HepG2 (cell line): ENCODE measurements around the gene EMCN. TPM values are rescaled to one million over a fixed set of nuclear protein-coding genes. Genes with fewer than 3 reads are reported as not detected.

Experiments used
- ATAC-seq: fragments of 200-7000 bp; cut with Tn5 transposase; 3 replicates; pipeline ENCODE4 v1.9.1; 2020; ENCODE audit warnings: mild to moderate bottlenecking, moderate library complexity
- BruUV-seq: library from RNA; stranded (reverse); fragments of 400-500 nt; replicated peaks from 2 replicates; lab custom pipeline; 2021; lab: Mats Ljungman, UMichigan
- CTCF ChIA-PET: fragments of 300-600 bp; formaldehyde crosslinking; extraction: SDS; loops from one replicate; lab custom pipeline; 2021; ENCODE audit warnings: low total read pairs, inconsistent platforms, low intra/inter-chr PET ratio; lab: Yijun Ruan, JAX
- POLR2A ChIA-PET: fragments of 350-600 bp; sonication (Branson Sonifier 250); formaldehyde crosslinking; loops from one replicate; lab custom pipeline; 2020; ENCODE audit warnings: antibody characterized with exemption, inconsistent platforms; lab: Yijun Ruan, JAX
- DNase-seq: peaks from one replicate; pipeline ENCODE4 v3.0.0-alpha.2; 2015; ENCODE audit warnings: low spot score
- FAIRE-seq: peaks from 3 replicates; lab custom pipeline; 2011; peaks lifted over from hg19 to GRCh38; lab: Jason Lieb, UNC
- H2AFZ ChIP-seq: one replicate; pipeline ENCODE4 v1.6.1; 2011; ENCODE audit warnings: low read length, inconsistent platforms
- H3K27ac ChIP-seq: fragments of 300-600 bp; 3 replicates; pipeline ENCODE4 v1.8.0; 2011; ENCODE audit warnings: mixed run types, mild to moderate bottlenecking, mixed read lengths, low read length, inconsistent platforms; ENCODE audit not compliant: insufficient read depth; ENCODE audit errors: extremely low read length
- H3K27me3 ChIP-seq, 2 experiments: fragments of 200-600 bp in 1 of 2; 2 replicates in 1 of 2; 3 replicates in 1 of 2; pipeline versions ENCODE4 v1.6.0 to v1.8.0; 2011; ENCODE audit warnings: low read length in 2 of 2, mild to moderate bottlenecking in 2 of 2, moderate library complexity in 2 of 2, inconsistent platforms in 1 of 2; ENCODE audit not compliant: insufficient read depth in 2 of 2, control insufficient read depth in 1 of 2
- H3K36me3 ChIP-seq, 2 experiments: fragments of 200-600 bp in 1 of 2; replicated peaks in 1 of 2; 2 replicates in 1 of 2; 3 replicates in 1 of 2; pipeline versions ENCODE4 v1.5.1 to v1.8.0; 2011; ENCODE audit warnings: low read length in 2 of 2, inconsistent platforms in 1 of 2; ENCODE audit not compliant: insufficient read depth in 2 of 2, control insufficient read depth in 1 of 2
- H3K4me1 ChIP-seq: 2 replicates; pipeline ENCODE4 v1.5.1; 2012; ENCODE audit warnings: low read length, inconsistent platforms; ENCODE audit not compliant: insufficient read depth
- H3K4me2 ChIP-seq: 2 replicates; pipeline ENCODE4 v1.6.0; 2011; ENCODE audit warnings: low read depth, low read length, inconsistent platforms
- H3K4me3 ChIP-seq, 3 experiments: fragments of 200-600 bp in 1 of 3; sonication (generic), shearing (Covaris generic) in 1 of 3; replicated peaks in 1 of 3; 2 replicates each; pipeline ENCODE4 v1.5.1; 2011 to 2016; ENCODE audit warnings: low read length in 3 of 3, inconsistent platforms in 2 of 3, low read depth in 2 of 3, mild to moderate bottlenecking in 2 of 3, control low read depth in 1 of 3, mixed read lengths in 1 of 3; ENCODE audit not compliant: insufficient read depth in 1 of 3
- H3K79me2 ChIP-seq: one replicate; pipeline ENCODE4 v1.6.1; 2011; ENCODE audit warnings: low read length, inconsistent platforms; ENCODE audit not compliant: insufficient read depth
- H3K9ac ChIP-seq: 2 replicates; pipeline ENCODE4 v1.6.0; 2011; ENCODE audit warnings: mild to moderate bottlenecking, low read depth, low read length, inconsistent platforms; ENCODE audit not compliant: insufficient read depth
- H3K9me3 ChIP-seq: 2 replicates; pipeline ENCODE4 v1.5.1; 2012; ENCODE audit warnings: mild to moderate bottlenecking, low read length
- H4K20me1 ChIP-seq: 2 replicates; pipeline ENCODE4 v1.6.0; 2011; ENCODE audit warnings: inconsistent platforms, mild to moderate bottlenecking, low read length, moderate library complexity; ENCODE audit not compliant: insufficient read depth
- ATF6 ChIP-seq: sonication (generic); formaldehyde crosslinking; conservative IDR thresholded peaks from 2 replicates; pipeline ENCODE4 v1.4.0; 2020; ENCODE audit warnings: missing genetic modification reagents
- BRCA1 ChIP-seq: sonication (generic); formaldehyde crosslinking; IDR thresholded peaks from 2 replicates; pipeline ENCODE4 v1.4.0; 2020; ENCODE audit warnings: missing genetic modification reagents
- CREBL2 ChIP-seq: sonication (generic); formaldehyde crosslinking; IDR thresholded peaks from 2 replicates; pipeline ENCODE4 v1.8.1; 2023; ENCODE audit warnings: missing genetic modification reagents, mild to moderate bottlenecking, borderline replicate concordance
- EHMT2 ChIP-seq: fragments of 200-600 bp; sonication (generic); IDR thresholded peaks from 2 replicates; pipeline ENCODE4 v1.7.0; 2017; ENCODE audit warnings: antibody characterized with exemption, low read depth, low read length, borderline replicate concordance
- PAF1 ChIP-seq: IDR thresholded peaks from 2 replicates; pipeline ENCODE4 v1.6.1; 2016; ENCODE audit warnings: missing genetic modification reagents, missing compliant biosample characterization
- PLSCR1 ChIP-seq: sonication (generic); formaldehyde crosslinking; IDR thresholded peaks from 2 replicates; pipeline ENCODE4 v1.5.0; 2020; ENCODE audit warnings: missing genetic modification reagents, mild to moderate bottlenecking, borderline replicate concordance
- SIN3B ChIP-seq: fragments of 150-350 bp; IDR thresholded peaks from 2 replicates; pipeline ENCODE4 v1.6.1; 2014; ENCODE audit warnings: low read length
- SMAD9 ChIP-seq: sonication (generic); formaldehyde crosslinking; IDR thresholded peaks from 2 replicates; pipeline ENCODE4 v1.5.1; 2020; ENCODE audit warnings: mild to moderate bottlenecking, missing genetic modification reagents
- TBP ChIP-seq: sonication (generic); formaldehyde crosslinking; IDR thresholded peaks from 2 replicates; pipeline ENCODE4 v1.5.0; 2020; ENCODE audit warnings: missing genetic modification reagents
- ZNF138 ChIP-seq: sonication (generic); formaldehyde crosslinking; IDR thresholded peaks from 2 replicates; pipeline ENCODE4 v1.5.0; 2020; ENCODE audit warnings: mild to moderate bottlenecking, low read depth, missing genetic modification reagents
- ZNF333 ChIP-seq: sonication (generic); formaldehyde crosslinking; IDR thresholded peaks from 2 replicates; pipeline ENCODE4 v1.4.0; 2020; ENCODE audit warnings: mild to moderate bottlenecking, missing genetic modification reagents, borderline replicate concordance
- ZNF564 ChIP-seq: sonication (generic); formaldehyde crosslinking; IDR thresholded peaks from 2 replicates; pipeline ENCODE4 v1.8.1; 2023; ENCODE audit warnings: mild to moderate bottlenecking, missing genetic modification reagents
- ZNF580 ChIP-seq: IDR thresholded peaks from 2 replicates; pipeline ENCODE4 v1.6.1; 2016; ENCODE audit warnings: low read depth, borderline replicate concordance
- ZNF614 ChIP-seq: IDR thresholded peaks from 2 replicates; pipeline ENCODE4 v1.6.1; 2018; ENCODE audit warnings: missing biosample characterization, missing genetic modification reagents, inconsistent platforms, borderline replicate concordance
- ZNF770 ChIP-seq: sonication (generic); formaldehyde crosslinking; IDR thresholded peaks from 2 replicates; pipeline ENCODE4 v1.5.0; 2020; ENCODE audit warnings: mild to moderate bottlenecking, missing genetic modification reagents
- WGBS: methylation state at CpG from one replicate; pipeline ENCODE4 v1.1.6; 2017; ENCODE audit warnings: low lambda C conversion rate; 5-methylcytosine and 5-hydroxymethylcytosine counted together
- in situ Hi-C: cut with HindIII; loops from 2 replicates; pipeline ENCODE4 v1.10.0; 2017; ENCODE audit warnings: low pct_unique_long_range_greater_than_20kb; ENCODE audit not compliant: extremely low pct_ligation_motif_present
- intact Hi-C: fragments of 100-400 bp; cut with micrococcal nuclease; formaldehyde crosslinking; loops from one replicate; pipeline ENCODE4 v1.10.0; 2022; ENCODE audit not compliant: unreplicated experiment
- polyA plus RNA-seq, 8 experiments: library from polyadenylated mRNA; depleted of rRNA in 3 of 8; stranded (reverse) in 7 of 8; unstranded in 1 of 8; fragments of >200 nt; fragmentation: Illumina TruSeq in 4 of 8; extraction: Trizol in 4 of 8; gene quantifications; 2 replicates each; pipeline versions ENCODE4 v1.2.1 to v1.2.3, GENCODE V29; 2011 to 2016; ENCODE audit warnings: low read depth in 4 of 8, missing spikeins in 1 of 8, mixed read lengths in 1 of 8; ENCODE audit not compliant: insufficient read depth in 1 of 8
- total RNA-seq, 5 experiments: library from RNA; depleted of rRNA; stranded (reverse); fragments of >200 nt; fragmentation: Illumina TruSeq; extraction: Trizol; gene quantifications; 2 replicates each; pipeline ENCODE4 v1.2.3, GENCODE V29; 2016; ENCODE audit warnings: low read depth in 1 of 5

The EMCN gene
- total and polyA plus RNA-seq, 2 of the 13 experiments (the other 11 are each of a cell fraction or from before 2014, with no cell fraction given) = not detected

- TF ChIP-seq SIN3B = no peak
- no peak for TF ChIP-seq PAF1
- no peak for TF ChIP-seq BRCA1
Measured at GRCh38 chr4:100566396-100566795, 48.6 kb upstream of the EMCN start (continued).

- CTCF ChIA-PET = no interaction called here
- no peak for FAIRE-seq
Measured at GRCh38 chr4:100557306-100557705, 39.5 kb upstream of the EMCN start.

More at GRCh38 chr4:100557306-100557705, 39.5 kb upstream of the EMCN start:
- H3K27me3 ChIP-seq = no peaks in the 10 kb centered on the region
- H4K20me1 ChIP-seq = no peaks in the 10 kb centered on the region
- no peak overlapping the region for H3K4me2 ChIP-seq
- no peak overlapping the region for H3K4me3 ChIP-seq
- in situ Hi-C loops (no loop called here), intact Hi-C loops (no loop called here)
- H3K27ac ChIP-seq = no peak overlapping the region
- ATAC-seq = no peak
- no peak overlapping the region for H2AFZ ChIP-seq
- POLR2A ChIA-PET = no interaction called here
- no peaks in the 10 kb centered on the region for H3K79me2 ChIP-seq
- H3K36me3 ChIP-seq = no peaks in the 10 kb centered on the region
- DNase-seq = no peak
- no TSS peak for BruUV-seq
- TF ChIP-seq ZNF138 (CRISPR knock-in tag) (no peak), ZNF564 (no peak), ZNF770 (CRISPR knock-in tag) (no peak), ATF6 (CRISPR knock-in tag) (no peak), TBP (no peak), ZNF614 (CRISPR knock-in tag) (no peak), EHMT2 (no peak), PLSCR1 (CRISPR knock-in tag) (no peak), CREBL2 (CRISPR knock-in tag) (no peak), SMAD9 (no peak), ZNF580 (CRISPR knock-in tag) (no peak), ZNF333 (CRISPR knock-in tag) (no peak)
- H3K9ac ChIP-seq = no peak overlapping the region
- 6% methylated on average over 2 of the region's 2 CpGs for WGBS
- H3K9me3 ChIP-seq = no peaks in the 10 kb centered on the region
- H3K4me1 ChIP-seq = no peaks in the 10 kb centered on the region
